Colonic mucosa (tissue), 4 donors: ENCODE measurements around the gene EID3. TPM values are rescaled to one million over a fixed set of nuclear protein-coding genes. Genes with fewer than 3 reads are reported as not detected.

ENCODE experiments used
- DNase-seq: peaks from one replicate; pipeline ENCODE4 v3.0.0-alpha.2; 2020
- H3K27ac ChIP-seq: fragments of 200-600 bp; one replicate; pipeline ENCODE4 v1.8.0; 2021
- H3K27me3 ChIP-seq: fragments of 200-600 bp; one replicate; pipeline ENCODE4 v1.8.0; 2021
- H3K36me3 ChIP-seq: fragments of 200-600 bp; one replicate; pipeline ENCODE4 v1.8.0; 2021
- H3K4me1 ChIP-seq: fragments of 200-600 bp; one replicate; pipeline ENCODE4 v1.8.0; 2021; ENCODE audit warnings: mild to moderate bottlenecking
- H3K4me3 ChIP-seq: fragments of 200-600 bp; one replicate; pipeline ENCODE4 v1.8.0; 2021
- H3K9ac ChIP-seq, 2 donors: one replicate each; pipeline ENCODE4 v1.7.0; 2013; ENCODE audit warnings: control low read depth in 2 of 2, low read depth in 2 of 2, low read length in 2 of 2
- H3K9me3 ChIP-seq: fragments of 200-600 bp; one replicate; pipeline ENCODE4 v1.8.0; 2021
- intact Hi-C: fragments of 100-400 bp; cut with DNase I; formaldehyde crosslinking; loops from one replicate; pipeline ENCODE4 v1.14.1; 2022
- total RNA-seq, 2 donors: library from RNA; stranded (reverse); fragmentation: NEBNext Ultra II Directional in 1 of 2; extraction: Animal tissue kit (Norgen Biotek cat#: 25700) in 1 of 2; gene quantifications; one replicate each; pipeline ENCODE4 v1.2.1, GENCODE V29; 2021
- TF ChIP-seq, protein P1 (sequence below): fragments of 200-600 bp; IDR thresholded peaks from one replicate; pipeline ENCODE4 v1.8.0; 2022; ENCODE audit warnings: antibody characterized with exemption, mild to moderate bottlenecking
- donor health status: healthy.
- donor health status: DM: no; HTN: no; CAD: no.
- donor health status: DM: no; HTN: no; CAD: no.

The EID3 gene
- total RNA-seq, 2 donors from 2014 or later: 0.98 to 2.5 TPM

DNA sequence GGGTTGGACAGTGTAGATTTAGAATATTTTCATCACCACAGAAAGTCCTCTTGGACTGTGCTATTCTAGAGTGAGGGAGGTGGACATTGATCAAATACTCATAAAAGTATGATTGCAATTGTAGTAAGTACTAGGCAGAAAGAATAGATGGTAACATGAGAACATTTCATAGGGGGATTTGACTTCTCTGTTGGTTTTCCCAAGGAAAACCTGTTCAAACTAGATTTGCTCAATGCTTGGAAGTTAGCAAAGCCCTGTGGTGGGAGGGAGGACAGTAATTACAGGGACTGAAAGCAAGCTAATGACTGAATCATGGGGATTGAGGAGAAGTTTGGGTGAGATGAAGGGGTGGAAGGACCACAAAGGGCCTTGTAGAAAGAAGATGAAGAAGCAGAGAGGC, 24.4 kb upstream of the EID3 start:
- Histone ChIP-seq H3K27ac (no peak overlapping the region), H3K4me1 (no peaks in the 10 kb centered on the region), H3K9ac (no peak overlapping the region), H3K9me3 (no peaks in the 10 kb centered on the region), H3K27me3 (no peaks in the 10 kb centered on the region), H3K4me3 (no peak overlapping the region), H3K36me3 (no peaks in the 10 kb centered on the region)
- intact Hi-C loops: no loop called here
- no peak for DNase-seq
- TF ChIP-seq, protein P1, sequence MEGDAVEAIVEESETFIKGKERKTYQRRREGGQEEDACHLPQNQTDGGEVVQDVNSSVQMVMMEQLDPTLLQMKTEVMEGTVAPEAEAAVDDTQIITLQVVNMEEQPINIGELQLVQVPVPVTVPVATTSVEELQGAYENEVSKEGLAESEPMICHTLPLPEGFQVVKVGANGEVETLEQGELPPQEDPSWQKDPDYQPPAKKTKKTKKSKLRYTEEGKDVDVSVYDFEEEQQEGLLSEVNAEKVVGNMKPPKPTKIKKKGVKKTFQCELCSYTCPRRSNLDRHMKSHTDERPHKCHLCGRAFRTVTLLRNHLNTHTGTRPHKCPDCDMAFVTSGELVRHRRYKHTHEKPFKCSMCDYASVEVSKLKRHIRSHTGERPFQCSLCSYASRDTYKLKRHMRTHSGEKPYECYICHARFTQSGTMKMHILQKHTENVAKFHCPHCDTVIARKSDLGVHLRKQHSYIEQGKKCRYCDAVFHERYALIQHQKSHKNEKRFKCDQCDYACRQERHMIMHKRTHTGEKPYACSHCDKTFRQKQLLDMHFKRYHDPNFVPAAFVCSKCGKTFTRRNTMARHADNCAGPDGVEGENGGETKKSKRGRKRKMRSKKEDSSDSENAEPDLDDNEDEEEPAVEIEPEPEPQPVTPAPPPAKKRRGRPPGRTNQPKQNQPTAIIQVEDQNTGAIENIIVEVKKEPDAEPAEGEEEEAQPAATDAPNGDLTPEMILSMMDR: no peak

- TF ChIP-seq, protein P1: no peak
- intact Hi-C loops: no loop called here
- Histone ChIP-seq H3K36me3 (no peaks in the 10 kb centered on the region), H3K27me3 (no peaks in the 10 kb centered on the region), H3K4me3 (no peak overlapping the region), H3K27ac (no peak overlapping the region), H3K9ac (no peak overlapping the region), H3K9me3 (no peaks in the 10 kb centered on the region), H3K4me1 (no peaks in the 10 kb centered on the region)
- no peak for DNase-seq
Measured at GRCh38 chr12:104280111-104280510, 23.4 kb upstream of the EID3 start.

DNA sequence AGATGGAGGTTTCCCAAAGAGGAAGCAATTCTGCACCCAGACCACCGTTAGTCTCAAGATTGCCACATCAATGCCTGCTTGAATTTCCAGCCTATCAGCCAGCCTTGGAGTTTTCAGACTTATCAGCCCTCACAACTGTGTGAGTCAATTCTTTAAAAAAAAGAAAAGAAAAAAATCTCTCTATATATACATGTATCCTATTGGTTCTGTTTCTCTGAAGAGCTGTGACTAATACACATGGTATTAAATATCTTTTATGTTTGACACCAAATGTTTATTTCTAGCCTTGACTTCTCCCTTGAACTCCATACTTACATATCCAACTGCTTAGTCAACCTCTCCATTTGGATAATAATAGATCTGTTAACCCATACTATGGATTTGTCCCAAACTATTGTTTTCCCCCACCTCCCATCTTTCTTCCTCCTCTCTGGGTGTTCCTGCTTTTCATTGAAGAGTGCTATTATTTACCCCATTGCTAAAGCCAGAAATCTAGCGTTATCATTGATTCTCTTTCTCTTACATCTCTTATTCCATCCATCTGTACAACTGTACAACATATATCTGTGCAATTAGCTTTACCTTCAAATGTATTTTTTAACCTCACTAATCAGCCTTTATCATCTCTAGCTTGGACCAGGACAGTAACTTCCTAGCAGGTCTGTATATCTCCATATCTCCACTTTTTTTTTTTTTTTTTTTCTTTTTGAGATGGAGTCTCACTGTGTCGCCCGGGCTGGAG, 22.7 kb upstream of the EID3 start:
- intact Hi-C loops: no loop called here
- H3K9ac ChIP-seq: no peak overlapping the region
- H3K27ac ChIP-seq: no peak overlapping the region
- no peaks in the 10 kb centered on the region for H3K36me3 ChIP-seq
- H3K4me1 ChIP-seq: no peaks in the 10 kb centered on the region
- H3K9me3 ChIP-seq: no peaks in the 10 kb centered on the region
- DNase-seq: no peak
- TF ChIP-seq, protein P1: no peak
- no peak overlapping the region for H3K4me3 ChIP-seq
- no peaks in the 10 kb centered on the region for H3K27me3 ChIP-seq

DNA sequence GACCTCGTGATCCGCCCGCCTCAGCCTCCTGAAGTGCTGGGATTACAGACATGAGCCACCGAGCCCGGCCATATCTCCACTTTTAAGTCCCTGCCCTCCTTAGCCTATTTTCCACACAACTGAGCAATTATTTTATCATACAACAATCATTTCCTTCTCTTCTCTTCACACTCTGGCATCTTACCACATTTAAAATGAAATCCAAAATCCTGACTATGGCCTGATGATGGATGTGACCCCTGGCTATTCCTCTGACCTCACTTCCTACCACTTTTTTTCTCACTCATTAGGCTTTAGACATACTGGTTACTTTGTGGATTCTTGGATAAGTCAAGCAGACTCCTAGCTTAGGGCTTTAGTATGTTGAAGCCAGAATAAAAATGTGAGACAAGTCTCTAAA, 21.9 kb upstream of the EID3 start:
- Histone ChIP-seq H3K27ac (no peak overlapping the region), H3K4me3 (no peak overlapping the region), H3K9me3 (no peaks in the 10 kb centered on the region), H3K4me1 (peaks cover 6% of the 10 kb centered on the region), H3K27me3 (no peaks in the 10 kb centered on the region), H3K9ac (no peak overlapping the region), H3K36me3 (no peaks in the 10 kb centered on the region)
- DNase-seq: no peak
- TF ChIP-seq, protein P1: no peak
- intact Hi-C loops: no loop called here

DNA sequence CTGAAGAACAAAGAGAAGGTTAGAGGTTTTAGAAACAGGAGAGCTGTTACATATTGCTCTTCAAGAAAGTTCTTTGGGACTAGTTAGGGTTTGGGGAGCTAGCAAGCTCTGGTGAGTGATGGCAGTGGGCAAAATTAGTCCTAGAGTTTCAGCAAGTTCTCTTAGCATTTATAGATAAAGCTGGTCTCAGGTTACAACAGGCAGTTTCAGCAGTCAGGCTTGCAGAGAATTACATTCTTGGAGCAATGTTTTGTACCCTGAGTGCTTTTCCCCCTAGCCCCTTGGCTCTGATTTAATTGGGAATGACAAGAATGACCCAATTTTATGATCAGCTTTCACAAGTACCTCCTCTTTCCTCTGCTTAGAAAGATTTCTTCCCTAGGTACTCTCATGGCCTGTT, 21.4 kb upstream of the EID3 start:
- DNase-seq: no peak
- intact Hi-C loops: no loop called here
- H3K9ac ChIP-seq: no peak overlapping the region

More for the DNA sequence above, 21.4 kb upstream of the EID3 start:
- H3K36me3 ChIP-seq: no peaks in the 10 kb centered on the region
- H3K27ac ChIP-seq: no peak overlapping the region
- TF ChIP-seq, protein P1: no peak
- H3K4me1 ChIP-seq: peaks cover 7% of the 10 kb centered on the region
- no peaks in the 10 kb centered on the region for H3K9me3 ChIP-seq
- H3K27me3 ChIP-seq: no peaks in the 10 kb centered on the region
- H3K4me3 ChIP-seq: no peak overlapping the region
